GM18861 (cell line): ENCODE data around the gene PKP4.
"Not testable (repeated sequence)": the region's sequence is repeated elsewhere in the genome, so short reads cannot be mapped to it uniquely, and the experiment has no call there.

Source experiments
- ATAC-seq: cut with Tn5 transposase; IDR thresholded peaks from one replicate; pipeline ENCODE4 v1.9.1; 2021; ENCODE audit not compliant: unreplicated experiment

PKP4 gene

GRCh38 chr2:158464426-158465281 is 7.9 kb downstream of the PKP4 start:
- peak; percentile 83 for ATAC-seq

- no peak for ATAC-seq
These were observed 10.5 kb downstream of the PKP4 start for GRCh38 chr2:158467248-158467647.

GRCh38 chr2:158472829-158473228 is 16.1 kb downstream of the PKP4 start:
- ATAC-seq: not testable (repeated sequence)

- ATAC-seq: not testable (repeated sequence)
These were observed 16.5 kb downstream of the PKP4 start for GRCh38 chr2:158473300-158473699.

GRCh38 chr2:158473719-158474392 is 17.1 kb downstream of the PKP4 start:
- ATAC-seq: no peak

GRCh38 chr2:158474526-158475011 is 17.8 kb downstream of the PKP4 start:
- ATAC-seq: not testable (repeated sequence)

- ATAC-seq: no peak
These were observed 20.4 kb downstream of the PKP4 start for GRCh38 chr2:158477202-158477601.

GRCh38 chr2:158478237-158478636 is 21.5 kb downstream of the PKP4 start:
- no peak for ATAC-seq

GRCh38 chr2:158478816-158479215 is 22.1 kb downstream of the PKP4 start:
- no peak for ATAC-seq

GRCh38 chr2:158481116-158481515 is 24.4 kb downstream of the PKP4 start:
- no peak for ATAC-seq

- no peak for ATAC-seq
These were observed 25.8 kb downstream of the PKP4 start for GRCh38 chr2:158482594-158482993.

- ATAC-seq: peak; percentile 60
These were observed 28.3 kb downstream of the PKP4 start for GRCh38 chr2:158484892-158485556.

- no peak for ATAC-seq
These were observed 29.6 kb downstream of the PKP4 start for GRCh38 chr2:158486150-158486969.

GRCh38 chr2:158486970-158487325 is 30.2 kb downstream of the PKP4 start:
- no peak for ATAC-seq

- no peak for ATAC-seq
These were observed 30.7 kb downstream of the PKP4 start for GRCh38 chr2:158487419-158487818.

GRCh38 chr2:158488442-158489216 is 31.9 kb downstream of the PKP4 start:
- ATAC-seq: no peak

GRCh38 chr2:158489366-158490112 is 32.8 kb downstream of the PKP4 start:
- no peak for ATAC-seq

GRCh38 chr2:158491072-158491471 is 34.3 kb downstream of the PKP4 start:
- no peak for ATAC-seq

GRCh38 chr2:158493458-158493857 is 36.7 kb downstream of the PKP4 start:
- ATAC-seq: no peak
